ENCODE results near the gene CRX.
"Not testable (repeated sequence)": the region's sequence is repeated elsewhere in the genome, so short reads cannot be mapped to it uniquely, and the experiment has no call there.

CRX gene

GRCh38 chr19:47861630-47862029, 39.9 kb downstream of the CRX start:
- TF ChIP-seq, protein P1, sequence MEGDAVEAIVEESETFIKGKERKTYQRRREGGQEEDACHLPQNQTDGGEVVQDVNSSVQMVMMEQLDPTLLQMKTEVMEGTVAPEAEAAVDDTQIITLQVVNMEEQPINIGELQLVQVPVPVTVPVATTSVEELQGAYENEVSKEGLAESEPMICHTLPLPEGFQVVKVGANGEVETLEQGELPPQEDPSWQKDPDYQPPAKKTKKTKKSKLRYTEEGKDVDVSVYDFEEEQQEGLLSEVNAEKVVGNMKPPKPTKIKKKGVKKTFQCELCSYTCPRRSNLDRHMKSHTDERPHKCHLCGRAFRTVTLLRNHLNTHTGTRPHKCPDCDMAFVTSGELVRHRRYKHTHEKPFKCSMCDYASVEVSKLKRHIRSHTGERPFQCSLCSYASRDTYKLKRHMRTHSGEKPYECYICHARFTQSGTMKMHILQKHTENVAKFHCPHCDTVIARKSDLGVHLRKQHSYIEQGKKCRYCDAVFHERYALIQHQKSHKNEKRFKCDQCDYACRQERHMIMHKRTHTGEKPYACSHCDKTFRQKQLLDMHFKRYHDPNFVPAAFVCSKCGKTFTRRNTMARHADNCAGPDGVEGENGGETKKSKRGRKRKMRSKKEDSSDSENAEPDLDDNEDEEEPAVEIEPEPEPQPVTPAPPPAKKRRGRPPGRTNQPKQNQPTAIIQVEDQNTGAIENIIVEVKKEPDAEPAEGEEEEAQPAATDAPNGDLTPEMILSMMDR (IDR thresholded peaks at IDR 0.05; ENCODE audit: low read depth, low read length, missing control alignments): no peak
- in situ Hi-C loops (cut with HindIII; ENCODE audit: low pct_ligation_motif_present, low sequenced_read_pairs): no loop called here
- Histone ChIP-seq H3K36me3 (replicated peaks) (no peaks in the 10 kb centered on the region), H3K4me3 (ENCODE audit: low read depth, low read length) (no peak overlapping the region), H3K27me3 (replicated peaks) (no peaks in the 10 kb centered on the region), H3K27ac (no peak overlapping the region)
- no peak for DNase-seq

GRCh38 chr19:47863514-47863936, 41.8 kb downstream of the CRX start:
- Histone ChIP-seq H3K36me3 (replicated peaks) (no peaks in the 10 kb centered on the region), H3K27ac (no peak overlapping the region)

GRCh38 chr19:47865166-47865565, 43.4 kb downstream of the CRX start:
- TF ChIP-seq, protein P1 (IDR thresholded peaks at IDR 0.05; ENCODE audit: low read depth, low read length, missing control alignments): no peak
- no peak overlapping the region for H3K27ac ChIP-seq
- no peaks in the 10 kb centered on the region for H3K36me3 ChIP-seq (replicated peaks)
- no peaks in the 10 kb centered on the region for H3K27me3 ChIP-seq (replicated peaks)
- H3K4me3 ChIP-seq (ENCODE audit: low read depth, low read length): no peak overlapping the region
- no peak for DNase-seq
- in situ Hi-C loops (cut with HindIII; ENCODE audit: low pct_ligation_motif_present, low sequenced_read_pairs): no loop called here

More at GRCh38 chr19:47863514-47863936, 41.8 kb downstream of the CRX start:
- peak; percentile 65 for DNase-seq
- no peaks in the 10 kb centered on the region for H3K27me3 ChIP-seq (replicated peaks)
- TF ChIP-seq, protein P1 (IDR thresholded peaks at IDR 0.05; ENCODE audit: low read depth, low read length, missing control alignments): peak; percentile 99
- in situ Hi-C loops (cut with HindIII; ENCODE audit: low pct_ligation_motif_present, low sequenced_read_pairs): no loop called here
- H3K4me3 ChIP-seq (ENCODE audit: low read depth, low read length): no peak overlapping the region

DNA sequence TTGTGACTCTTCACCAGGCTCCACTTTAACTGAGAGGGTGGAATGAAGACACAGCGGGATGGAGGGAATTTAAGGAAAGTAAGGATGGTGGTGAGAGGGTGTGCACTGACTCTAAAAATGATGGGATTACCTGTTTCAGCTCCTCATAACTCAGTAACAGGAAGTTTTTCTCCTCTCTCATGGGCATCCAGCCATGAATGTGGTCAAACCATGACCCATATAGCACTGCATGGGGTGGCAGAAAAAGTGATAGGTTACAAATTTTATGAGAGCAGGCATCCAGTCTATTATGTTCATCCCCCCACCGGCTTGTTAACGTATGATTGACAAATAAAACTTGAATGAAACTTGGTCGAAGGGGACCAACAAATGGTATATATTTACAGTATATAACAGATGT, 57.2 kb downstream of the CRX start:
- no peak overlapping the region for H3K4me3 ChIP-seq (ENCODE audit: low read depth, low read length)
- no peaks in the 10 kb centered on the region for H3K36me3 ChIP-seq (replicated peaks)
- in situ Hi-C loops (cut with HindIII; ENCODE audit: low pct_ligation_motif_present, low sequenced_read_pairs): no loop called here
- no peak overlapping the region for H3K27ac ChIP-seq
- TF ChIP-seq, protein P1 (IDR thresholded peaks at IDR 0.05; ENCODE audit: low read depth, low read length, missing control alignments): no peak
- no peak for DNase-seq
- no peaks in the 10 kb centered on the region for H3K27me3 ChIP-seq (replicated peaks)

DNA sequence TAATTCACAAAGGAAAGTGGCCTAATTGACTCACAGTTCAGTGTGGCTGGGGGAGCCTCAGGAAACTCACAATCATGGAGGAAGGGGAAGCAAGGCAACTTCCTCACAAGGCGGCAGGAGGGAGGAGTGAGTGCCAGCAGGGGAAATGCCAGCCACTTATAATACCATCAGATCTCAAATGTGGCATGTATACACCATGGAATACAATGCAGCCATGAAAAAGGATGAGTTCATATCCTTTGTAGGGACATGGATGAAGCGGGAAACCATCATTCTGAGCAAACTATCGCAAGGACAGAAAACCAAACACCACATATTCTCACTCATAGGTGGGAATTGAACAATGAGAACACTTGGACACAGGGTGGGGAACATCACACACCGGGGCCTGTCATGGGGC, 57.6 kb downstream of the CRX start:
- H3K27me3 ChIP-seq (replicated peaks); H3K4me3 ChIP-seq (ENCODE audit: low read depth, low read length); DNase-seq; in situ Hi-C loops (cut with HindIII; ENCODE audit: low pct_ligation_motif_present, low sequenced_read_pairs); H3K36me3 ChIP-seq (replicated peaks); H3K27ac ChIP-seq: not testable (repeated sequence)

DNA sequence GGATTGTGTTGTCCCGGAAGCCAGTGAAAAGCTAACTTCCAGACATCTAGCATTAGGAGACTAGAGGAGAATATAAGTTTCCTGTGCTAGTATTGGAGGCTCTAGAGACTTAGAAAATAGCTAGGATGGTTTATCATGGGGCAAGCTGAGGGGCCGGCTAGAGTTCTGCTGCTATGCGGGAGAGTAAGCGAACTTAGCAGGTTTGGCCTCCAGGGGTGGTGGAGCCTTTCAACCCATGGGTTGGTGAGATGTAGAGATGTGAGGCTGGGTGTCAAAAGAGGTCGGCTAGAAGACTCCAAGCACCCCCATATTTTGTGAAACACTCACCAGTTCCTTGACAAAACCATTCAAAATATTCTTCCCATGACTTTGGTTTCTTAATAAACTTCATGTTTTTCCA, 60.0 kb downstream of the CRX start:
- Histone ChIP-seq H3K27me3 (replicated peaks) (no peaks in the 10 kb centered on the region), H3K36me3 (replicated peaks) (no peaks in the 10 kb centered on the region), H3K4me3 (ENCODE audit: low read depth, low read length) (no peak overlapping the region), H3K27ac (no peak overlapping the region)
- TF ChIP-seq, protein P1 (IDR thresholded peaks at IDR 0.05; ENCODE audit: low read depth, low read length, missing control alignments): no peak
- DNase-seq: no peak
- in situ Hi-C loops (cut with HindIII; ENCODE audit: low pct_ligation_motif_present, low sequenced_read_pairs): no loop called here

Measured in brain microvascular endothelial cell (primary cell).